Mammary epithelial cell (primary cell): ENCODE measurements around the gene S100PBP.

ENCODE experiments used
- EZH2 ChIP-seq: IDR thresholded peaks from 2 replicates; pipeline ENCODE4 v1.6.1; 2012; ENCODE audit warnings: low read length, inconsistent platforms, borderline replicate concordance
- TF ChIP-seq, protein P1 (sequence below), 2 donors: IDR thresholded peaks in 1 of 2; conservative IDR thresholded peaks in 1 of 2; 2 replicates each; pipeline ENCODE4 v1.5.1; 2011 to 2012; ENCODE audit warnings: inconsistent platforms in 2 of 2, low read length in 2 of 2, mild to moderate bottlenecking in 2 of 2, control low read depth in 1 of 2, low read depth in 1 of 2; ENCODE audit not compliant: insufficient read depth in 1 of 2; ENCODE audit errors: extremely low read depth in 1 of 2

- TF ChIP-seq, protein P1, sequence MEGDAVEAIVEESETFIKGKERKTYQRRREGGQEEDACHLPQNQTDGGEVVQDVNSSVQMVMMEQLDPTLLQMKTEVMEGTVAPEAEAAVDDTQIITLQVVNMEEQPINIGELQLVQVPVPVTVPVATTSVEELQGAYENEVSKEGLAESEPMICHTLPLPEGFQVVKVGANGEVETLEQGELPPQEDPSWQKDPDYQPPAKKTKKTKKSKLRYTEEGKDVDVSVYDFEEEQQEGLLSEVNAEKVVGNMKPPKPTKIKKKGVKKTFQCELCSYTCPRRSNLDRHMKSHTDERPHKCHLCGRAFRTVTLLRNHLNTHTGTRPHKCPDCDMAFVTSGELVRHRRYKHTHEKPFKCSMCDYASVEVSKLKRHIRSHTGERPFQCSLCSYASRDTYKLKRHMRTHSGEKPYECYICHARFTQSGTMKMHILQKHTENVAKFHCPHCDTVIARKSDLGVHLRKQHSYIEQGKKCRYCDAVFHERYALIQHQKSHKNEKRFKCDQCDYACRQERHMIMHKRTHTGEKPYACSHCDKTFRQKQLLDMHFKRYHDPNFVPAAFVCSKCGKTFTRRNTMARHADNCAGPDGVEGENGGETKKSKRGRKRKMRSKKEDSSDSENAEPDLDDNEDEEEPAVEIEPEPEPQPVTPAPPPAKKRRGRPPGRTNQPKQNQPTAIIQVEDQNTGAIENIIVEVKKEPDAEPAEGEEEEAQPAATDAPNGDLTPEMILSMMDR (conservative IDR thresholded peaks at IDR 0.05 in 1 of 2, IDR thresholded peaks at IDR 0.05 in 1 of 2; ENCODE audit: extremely low read depth in 1 of 2, insufficient read depth in 1 of 2, low read depth in 1 of 2, low read length in 2 of 2), result no peak
- no peak for TF ChIP-seq EZH2
These were observed 73.8 kb downstream of the S100PBP start for GRCh38 chr1:32891241-32891570.
